HG03571 (cell line): ENCODE measurements around the gene EGLN1.

Experiments used
- ATAC-seq: cut with Tn5 transposase; IDR thresholded peaks from one replicate; pipeline ENCODE4 v1.9.1; 2021; ENCODE audit not compliant: unreplicated experiment

The EGLN1 gene

DNA sequence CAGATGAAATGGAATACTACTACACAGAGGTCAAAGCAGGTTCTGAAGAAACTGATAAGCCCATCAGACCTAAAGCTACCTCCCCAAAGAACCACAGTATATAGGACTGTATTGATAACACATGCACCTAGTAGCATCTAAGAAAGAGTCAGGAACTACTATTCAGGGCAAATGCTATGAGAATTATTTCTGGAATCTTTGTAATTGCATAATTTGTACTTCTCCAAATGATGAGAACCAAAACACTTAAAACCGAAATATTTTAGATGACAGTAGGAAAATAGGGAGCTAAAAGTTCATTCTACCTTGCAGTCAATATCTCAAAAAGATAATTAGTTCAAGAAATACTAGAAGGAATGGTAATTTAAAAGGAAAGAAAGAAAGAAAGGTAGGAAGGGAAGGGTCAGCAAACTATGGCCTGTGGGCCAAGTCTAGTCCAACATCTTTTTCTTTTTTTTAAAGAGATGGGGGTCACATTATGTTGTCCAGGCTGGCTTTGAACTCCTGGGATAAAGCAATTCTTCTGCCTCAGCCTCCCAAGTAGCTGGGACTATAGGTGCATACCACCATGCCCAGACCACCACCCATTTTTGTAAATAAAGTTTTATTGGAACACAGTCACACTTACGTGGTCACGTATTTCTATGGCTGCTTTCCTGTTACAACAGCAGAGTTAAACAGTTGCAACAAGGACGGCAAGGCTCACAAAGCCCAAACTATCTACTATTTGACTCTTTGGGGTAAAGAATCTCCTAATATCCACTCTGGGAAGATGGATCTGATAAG is 24.0 kb downstream of the EGLN1 start:
- no peak for ATAC-seq

DNA sequence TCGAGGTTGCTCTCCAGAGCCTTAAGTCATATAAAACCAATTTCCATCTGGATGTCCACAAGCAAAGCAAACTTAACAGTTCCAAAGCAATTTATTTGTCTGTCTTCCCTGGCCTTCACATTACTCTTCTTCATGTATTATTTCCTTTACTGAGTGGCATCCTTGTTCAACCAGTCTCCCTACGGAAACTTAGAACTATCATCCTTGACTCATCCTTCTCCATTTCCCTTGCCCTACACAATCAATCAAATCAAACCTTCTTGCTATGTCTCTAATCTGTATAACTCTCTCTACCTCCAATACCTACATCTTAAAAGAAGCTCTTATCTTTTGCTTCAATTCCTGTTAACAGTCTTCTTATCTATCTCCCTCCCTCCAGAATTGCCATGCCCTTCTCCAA is 25.4 kb downstream of the EGLN1 start:
- no peak for ATAC-seq

DNA sequence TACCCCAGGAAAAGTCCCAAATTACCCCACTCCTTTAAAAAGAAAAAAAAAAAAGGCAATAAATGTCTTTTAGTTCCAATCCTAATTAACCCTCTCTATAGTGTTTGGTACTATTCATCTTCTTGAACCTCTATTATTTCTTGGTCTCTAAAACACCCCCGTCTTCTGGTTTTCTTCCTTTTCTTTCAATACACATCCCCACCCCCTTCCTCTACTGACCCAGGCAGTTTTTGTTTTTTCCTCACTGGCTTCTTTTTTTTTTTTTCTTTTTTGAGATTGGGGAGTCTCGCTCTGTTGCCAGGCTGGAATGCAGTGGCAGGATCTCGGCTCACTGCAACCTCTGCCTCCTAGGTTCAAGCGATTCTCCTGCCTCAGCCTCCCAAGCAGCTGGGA is 26.1 kb downstream of the EGLN1 start:
- no peak for ATAC-seq

DNA sequence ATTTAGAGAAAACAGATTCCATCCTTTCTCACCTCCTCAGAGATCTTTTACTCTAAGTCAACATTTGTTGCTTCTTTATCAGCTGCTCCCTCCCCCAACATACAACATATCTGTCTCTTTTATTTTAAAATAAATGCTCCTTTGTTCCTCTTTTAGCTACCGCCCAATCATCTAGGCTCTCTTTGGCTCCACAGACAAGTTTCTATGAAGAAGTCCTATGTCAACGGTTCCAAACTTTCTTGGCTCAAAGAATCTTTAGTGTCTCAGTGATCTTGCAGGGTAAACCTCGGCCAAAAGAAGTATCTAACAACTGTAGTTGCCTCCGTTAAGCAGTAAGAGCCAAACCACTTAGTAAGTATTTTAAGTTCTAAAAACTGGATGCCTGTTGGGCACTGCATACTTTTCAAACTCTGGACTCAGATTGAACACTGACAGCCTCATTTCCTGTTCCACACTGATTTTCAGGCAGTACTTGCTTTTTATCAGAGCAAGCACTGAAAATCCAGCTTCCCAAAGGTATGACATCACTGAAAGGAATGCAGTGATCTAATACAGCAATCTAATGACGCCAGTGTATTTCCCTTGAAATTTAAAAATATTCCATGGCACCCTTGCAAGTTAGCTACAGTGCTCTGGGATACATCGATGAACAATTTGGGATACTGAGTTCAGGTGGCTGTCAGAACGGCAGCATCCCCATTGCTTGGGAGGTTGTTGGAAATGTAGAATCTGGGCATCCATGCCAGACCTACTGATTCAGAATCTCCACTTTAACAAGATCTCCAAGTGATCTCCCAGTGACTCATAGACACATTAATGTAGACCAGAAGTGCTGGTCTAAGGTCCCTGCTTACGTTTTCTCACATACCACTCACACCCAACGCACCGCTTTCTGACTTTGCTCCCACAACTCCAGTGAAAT is 26.8 kb downstream of the EGLN1 start:
- ATAC-seq: no peak

DNA sequence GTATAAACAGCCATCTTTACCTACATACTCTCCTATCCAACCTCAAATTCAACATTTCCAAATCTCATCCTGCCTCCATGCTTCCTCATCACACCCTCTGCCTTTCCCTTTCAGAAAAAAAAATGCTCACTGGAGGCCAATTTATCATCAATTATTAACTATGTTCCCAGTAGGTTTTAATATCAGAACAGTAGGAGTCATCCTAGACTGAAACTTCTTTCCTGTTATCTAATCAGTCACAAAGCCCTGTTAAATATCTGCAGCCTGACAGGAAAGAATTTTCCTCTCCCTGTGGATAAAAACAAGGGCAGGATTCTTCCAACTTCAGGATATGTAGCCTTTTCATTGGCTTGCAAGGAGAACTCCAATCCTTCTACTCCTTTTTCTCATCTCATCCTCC is 28.4 kb downstream of the EGLN1 start:
- ATAC-seq: no peak

DNA sequence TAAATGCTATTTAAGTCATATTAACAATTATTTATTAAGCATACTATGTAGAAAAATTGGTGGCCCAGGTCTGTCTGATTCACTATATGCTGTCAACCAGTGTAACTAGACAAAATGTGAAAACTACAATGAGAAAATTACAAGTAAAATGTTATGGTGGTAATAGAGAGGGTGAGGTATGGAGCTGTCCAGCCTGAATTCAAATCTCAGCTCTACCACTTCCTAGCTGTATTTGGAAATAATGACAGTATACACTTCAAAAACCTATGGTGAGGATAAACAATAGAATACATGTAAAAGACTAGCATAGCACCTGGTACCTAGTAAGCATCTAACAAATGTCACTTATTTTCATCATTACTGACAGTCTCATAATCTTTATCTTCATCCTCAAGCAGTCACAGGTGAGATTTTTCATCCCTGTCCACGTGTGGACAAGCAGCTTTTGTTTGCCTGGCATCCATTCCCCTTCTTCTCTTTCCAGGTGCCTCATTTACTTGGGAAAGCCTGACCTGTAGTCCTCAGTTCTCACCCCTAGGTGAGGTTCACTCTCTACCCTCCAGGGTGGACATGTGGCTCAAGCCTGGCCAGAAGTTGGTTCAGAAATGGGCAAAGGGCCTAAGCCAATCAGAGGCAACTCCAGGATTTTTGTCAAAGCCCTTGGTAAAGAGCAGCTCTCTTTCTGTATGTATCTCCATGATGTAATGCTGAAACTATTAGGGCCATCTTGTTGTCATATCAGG is 29.5 kb downstream of the EGLN1 start:
- ATAC-seq: no peak

DNA sequence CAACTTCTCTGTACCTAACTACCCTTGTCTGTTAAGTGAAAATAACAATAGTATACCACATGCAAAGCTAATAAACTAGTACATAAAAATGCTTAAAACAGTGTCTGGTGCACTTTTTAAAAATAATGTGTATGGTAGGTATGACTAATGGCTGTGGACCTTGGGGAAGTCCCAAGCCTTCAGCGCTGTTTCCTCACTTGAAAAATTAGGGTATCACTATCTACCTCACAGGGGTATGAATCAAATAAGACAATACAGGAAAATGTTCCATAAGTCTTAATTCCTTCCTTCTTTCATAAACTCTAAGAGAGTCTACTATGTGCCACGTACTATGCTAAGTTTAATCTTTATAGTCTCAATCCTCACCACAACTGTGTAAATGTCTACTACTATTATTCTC is 32.0 kb downstream of the EGLN1 start:
- ATAC-seq: no peak

DNA sequence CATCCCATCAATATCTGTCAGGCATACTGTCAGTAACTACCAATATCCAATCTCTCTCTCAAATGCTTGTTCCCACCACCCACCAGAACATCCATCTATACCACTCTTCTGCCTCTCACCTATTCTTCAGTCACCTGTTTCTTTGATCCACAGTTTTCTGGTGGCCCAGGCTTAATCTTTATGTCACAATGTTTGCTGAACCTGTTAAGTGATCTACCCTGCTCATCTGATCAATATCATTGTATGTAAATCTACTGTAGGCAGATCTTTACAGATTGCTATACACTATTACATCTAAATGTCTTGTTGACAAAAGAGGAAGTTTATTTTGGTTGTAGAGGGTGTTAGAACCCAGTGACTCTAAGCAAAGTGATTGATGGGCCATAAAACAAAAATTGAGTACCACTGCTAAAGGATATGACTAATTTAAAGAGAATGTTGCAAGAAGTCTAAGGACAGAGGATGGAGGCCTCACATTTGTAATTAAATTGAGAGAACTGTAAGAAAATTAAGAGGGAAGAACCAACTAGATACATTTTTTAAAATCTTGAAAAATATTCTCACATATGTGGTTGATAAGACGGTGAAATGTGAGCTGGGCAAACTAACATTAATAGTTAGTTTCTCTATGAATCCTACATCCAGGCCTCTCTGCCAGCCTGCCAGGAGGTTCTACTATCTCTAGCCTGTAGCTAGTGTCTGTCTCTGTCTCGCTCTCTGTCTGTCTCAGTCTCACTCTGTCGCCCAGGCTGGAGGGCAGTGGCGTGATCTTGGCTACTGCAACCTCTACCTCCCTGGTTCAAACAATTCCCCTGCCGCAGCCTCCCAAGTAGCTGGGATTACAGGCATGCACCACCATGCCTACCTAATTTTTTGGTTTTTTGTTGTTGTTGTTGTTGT is 34.1 kb downstream of the EGLN1 start:
- no peak for ATAC-seq

DNA sequence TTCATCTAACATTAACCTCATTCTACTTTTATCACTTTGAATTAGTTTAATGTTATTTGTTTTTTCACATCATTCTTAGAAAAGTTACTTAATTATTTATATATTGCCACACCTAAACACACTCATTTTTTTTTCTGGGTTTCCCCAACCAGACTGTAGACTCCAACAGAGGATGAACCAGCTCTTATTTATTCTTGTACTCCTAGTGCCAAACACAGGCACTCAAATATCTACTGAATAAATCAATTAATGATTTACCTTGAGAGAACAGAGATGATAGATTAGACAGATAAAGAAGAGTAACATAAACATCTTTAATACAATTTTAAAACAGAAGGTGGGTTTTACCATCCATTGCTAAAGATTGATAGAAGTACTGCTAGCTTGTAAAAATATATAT is 35.6 kb downstream of the EGLN1 start:
- no peak for ATAC-seq

DNA sequence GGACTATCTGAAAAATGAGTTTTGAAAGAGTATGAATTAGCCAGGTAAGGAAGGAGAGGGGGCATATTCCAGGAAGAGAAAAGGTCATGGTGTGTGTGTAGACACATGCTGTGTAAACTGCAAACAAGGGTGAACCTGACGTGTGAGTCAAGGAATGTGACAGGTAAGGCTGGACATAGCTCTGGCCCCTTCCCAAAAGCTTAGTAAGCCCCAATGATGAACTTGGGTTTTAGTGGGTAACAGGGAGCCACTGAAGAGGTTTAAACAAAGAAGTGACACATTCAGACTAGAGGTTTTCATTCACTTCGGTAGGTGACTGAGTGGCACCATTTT is 36.7 kb downstream of the EGLN1 start:
- ATAC-seq: no peak

DNA sequence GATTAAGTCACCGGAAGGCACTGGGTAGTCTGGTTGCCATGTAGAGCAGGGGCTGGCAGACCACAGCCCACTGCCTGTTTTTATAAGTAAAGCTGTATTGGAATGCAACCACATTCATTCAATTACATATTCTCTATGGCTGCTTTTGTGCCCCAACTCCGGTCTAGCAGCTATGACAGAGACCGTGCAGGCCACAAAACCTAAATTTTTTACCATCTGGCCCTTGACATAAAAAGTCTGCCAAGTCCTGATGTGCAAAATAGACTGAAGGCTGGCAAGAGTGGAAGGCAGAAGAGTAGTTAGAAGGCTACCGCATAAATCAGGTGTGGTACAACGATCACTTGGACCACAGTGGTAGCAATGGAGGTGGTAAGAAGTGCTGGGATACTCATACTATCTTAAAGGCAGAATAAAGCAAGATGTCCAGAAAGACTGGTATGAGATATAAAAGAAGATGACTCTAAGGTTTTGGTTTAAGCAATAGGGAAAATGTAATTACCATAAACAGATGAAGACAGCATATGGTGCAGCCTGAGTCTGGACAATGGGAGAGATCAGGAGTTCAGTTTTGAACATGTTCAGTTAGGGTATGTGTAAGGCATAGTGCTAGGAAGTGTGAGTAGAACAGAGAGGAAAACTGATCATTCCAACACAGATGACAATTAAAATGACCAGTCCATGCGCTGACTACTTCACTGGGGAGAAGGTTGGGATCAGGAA is 37.2 kb downstream of the EGLN1 start:
- no peak for ATAC-seq

DNA sequence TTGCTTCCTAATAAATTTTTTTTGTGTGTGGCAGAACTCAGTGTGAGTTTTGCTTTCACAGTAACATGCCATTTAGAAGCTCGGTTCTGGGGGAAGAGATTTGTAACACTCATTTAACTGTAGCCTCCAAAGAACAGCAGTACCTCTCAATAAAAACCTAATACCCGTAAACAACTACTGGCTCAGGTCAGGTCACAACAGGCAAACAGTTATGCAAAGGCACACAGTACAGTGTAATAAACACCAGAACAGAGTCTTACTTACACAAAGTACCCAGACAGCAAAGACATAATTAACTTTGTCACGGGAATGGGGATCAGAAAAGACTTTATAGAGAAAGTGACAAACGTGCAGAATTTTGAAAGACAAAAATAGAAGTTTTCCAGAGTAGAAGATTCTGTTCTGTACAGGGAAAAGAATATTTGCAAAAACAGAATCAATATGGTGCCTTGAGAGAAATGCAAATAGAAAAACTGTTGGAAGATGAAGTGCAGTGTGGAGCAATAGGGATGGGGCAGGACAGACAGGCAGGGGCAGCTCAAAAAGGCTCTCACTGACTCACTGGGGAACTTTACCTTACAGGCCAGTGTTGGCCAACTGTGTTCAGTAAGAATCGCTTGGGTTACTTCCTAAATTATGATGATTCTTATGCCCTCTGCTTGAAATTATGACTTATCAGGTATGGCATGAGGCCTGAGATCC is 38.8 kb downstream of the EGLN1 start:
- ATAC-seq: no peak

DNA sequence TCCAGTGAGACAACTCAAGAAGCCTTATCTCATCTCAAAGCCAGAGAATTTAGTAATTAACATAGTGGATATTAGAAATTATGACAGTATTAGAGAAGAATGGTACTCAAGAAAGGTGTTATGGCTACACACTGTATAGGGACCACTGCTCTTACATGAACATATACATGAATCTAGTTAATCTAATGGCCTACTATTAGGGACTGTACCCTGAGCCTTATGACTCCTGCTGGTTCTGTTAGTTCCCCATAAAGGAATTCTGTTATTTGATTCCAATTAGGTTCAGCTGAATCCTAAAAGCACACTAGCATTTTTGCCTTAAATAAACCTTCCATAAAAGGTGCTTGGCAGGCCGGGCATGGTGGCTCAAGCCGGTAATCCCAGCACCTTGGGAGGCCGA is 39.7 kb downstream of the EGLN1 start:
- ATAC-seq: no peak

DNA sequence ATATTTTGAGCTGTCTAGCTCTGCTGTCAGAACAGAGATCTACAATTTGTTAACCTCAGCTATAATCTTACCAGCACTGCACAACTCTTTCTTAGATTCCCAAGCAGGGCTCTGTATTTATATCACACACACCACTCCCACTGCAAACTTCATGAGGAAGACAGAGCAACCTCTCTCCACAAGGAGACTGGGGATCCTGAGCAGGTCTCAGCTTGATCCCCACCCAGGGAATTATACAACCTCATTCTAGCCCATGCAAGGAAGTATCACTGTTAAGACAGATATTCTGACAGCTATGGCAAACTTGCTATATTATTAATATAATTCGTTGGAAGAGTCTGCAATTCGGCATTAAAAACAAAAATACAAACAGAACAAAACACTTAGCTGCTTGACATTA is 40.4 kb downstream of the EGLN1 start:
- ATAC-seq: no peak

DNA sequence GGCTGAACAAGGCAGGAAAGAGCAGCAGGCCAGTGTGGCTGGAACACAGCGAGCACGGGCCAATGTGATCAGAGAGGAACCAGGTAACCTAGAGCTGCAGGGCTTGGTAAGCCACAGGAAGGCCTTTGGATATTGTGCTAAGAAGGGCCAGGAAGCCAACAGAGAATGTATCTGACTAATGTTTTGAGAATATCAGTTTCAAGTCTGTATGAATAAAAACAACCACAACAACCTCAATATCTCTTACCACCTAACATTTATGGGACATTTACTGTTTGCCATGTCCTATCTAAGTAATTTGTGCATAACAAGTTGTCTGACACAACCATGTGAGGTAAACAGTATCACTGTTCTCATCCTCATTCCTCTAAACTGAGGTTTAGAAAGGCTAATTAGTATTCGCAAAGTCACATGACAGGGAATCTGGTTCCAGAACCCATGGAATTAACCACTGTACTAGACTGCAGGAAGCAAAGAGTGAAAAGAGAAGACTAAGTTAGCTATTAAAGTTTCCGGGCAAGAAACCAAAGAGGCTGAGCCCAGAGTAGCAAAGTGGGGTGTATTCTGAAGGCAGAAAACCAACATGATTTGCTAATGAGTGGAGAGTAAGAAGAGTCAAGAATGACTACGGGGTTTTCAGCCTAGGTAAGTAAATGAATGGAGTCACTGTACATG is 45.1 kb downstream of the EGLN1 start:
- ATAC-seq: peak; percentile 70

DNA sequence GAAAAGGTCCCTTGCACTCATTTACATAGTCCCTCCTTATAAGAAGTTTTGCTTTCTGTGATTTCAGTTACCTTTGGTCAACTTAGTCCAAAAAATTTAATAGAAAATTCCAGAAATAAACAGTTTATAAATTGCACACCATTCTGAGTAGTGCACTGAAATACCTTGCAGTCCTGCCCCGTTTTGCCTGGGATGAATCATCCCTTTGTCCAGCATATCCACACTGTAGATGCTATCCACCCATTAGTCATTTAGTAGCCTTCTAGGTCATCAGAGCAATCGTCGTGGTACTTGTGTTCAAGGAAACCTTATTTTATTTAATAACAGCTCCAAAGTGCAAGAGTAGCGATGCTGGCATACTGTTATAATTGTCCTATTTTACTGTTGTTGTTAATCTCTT is 46.0 kb downstream of the EGLN1 start:
- no peak for ATAC-seq

DNA sequence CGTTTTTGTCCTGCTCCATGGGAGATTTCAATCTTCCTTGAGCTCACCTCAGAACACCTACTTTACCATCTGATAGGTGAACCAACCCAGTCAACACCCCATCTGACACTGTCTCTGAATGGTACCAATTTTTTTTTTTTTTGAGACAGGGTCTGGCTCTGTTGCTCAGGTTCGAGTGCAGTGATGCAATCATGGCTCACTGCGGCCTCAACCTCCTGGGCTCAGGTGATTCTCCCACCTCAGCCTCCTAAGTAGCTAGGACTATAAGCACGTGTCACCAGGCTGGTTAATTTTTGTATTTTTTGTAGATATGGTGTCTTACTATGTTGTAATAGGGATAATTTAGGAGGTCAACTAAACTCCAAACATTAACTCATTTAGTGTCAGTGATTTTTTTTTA is 47.7 kb downstream of the EGLN1 start:
- ATAC-seq: no peak

DNA sequence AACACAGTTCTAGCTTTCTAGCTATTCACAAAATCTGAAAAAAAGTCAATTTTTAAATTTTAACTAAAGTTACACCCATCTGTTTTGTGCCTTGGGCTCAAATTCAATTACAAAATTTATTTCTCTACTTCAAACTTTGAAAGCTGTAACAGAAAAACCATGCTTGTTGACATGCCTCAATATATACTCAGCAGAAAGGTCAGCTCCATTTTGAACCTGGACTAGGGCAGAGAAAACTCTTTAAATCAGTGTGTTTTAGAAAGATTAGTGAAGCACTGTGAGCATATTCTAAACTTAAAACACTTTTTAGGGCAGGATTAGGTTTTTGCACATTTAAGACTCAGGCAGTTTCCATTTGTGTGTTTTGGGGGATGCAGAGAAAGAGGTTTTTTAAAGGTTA is 49.6 kb downstream of the EGLN1 start:
- no peak for ATAC-seq

DNA sequence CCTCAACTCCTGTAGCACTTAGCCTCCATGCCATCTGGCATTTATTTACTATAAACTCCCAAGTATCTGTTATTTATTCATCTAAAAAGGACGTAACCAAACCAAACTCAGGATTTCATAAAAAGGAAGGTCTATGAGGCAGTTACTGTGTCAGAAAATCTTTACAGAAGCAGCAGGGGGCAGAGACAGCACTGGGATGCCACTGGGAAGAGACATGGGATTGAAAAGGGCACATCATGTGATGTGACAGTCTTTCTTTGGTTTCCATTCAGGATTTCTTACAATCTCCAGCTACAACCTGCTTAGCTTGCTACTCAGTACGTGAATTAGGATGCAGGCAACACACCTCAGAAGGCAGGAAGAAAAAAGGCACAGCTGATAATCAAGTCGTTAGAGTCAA is 52.8 kb downstream of the EGLN1 start:
- no peak for ATAC-seq
